HCT116 (cell line): ENCODE results near the gene ANKRD39. TPM values are rescaled to one million over a fixed set of nuclear protein-coding genes. Genes with fewer than 3 reads are reported as not detected.

Experiments used
- ATAC-seq: fragments of 200-7000 bp; cut with Tn5 transposase; 2 replicates; pipeline ENCODE4 v1.9.1; 2020; ENCODE audit warnings: mild to moderate bottlenecking, moderate library complexity
- BruUV-seq: library from RNA; stranded (reverse); fragments of 400-500 nt; replicated peaks from 2 replicates; lab custom pipeline; 2021; lab: Mats Ljungman, UMichigan
- CTCF ChIA-PET: fragments of 300-600 bp; sonication (Branson Sonifier 250); formaldehyde crosslinking; loops from one replicate; lab custom pipeline; 2021; ENCODE audit warnings: antibody characterized with exemption; lab: Charles Lee
- POLR2A ChIA-PET: fragments of 300-600, 350-600 bp; sonication (Branson Sonifier 250); formaldehyde crosslinking; loops from one replicate; lab custom pipeline; 2021; ENCODE audit warnings: antibody characterized with exemption; lab: Charles Lee
- RAD21 ChIA-PET, 2 experiments: fragments of 300-600 bp; sonication (Branson Sonifier 250); formaldehyde crosslinking; loops; one replicate each; lab custom pipeline; 2023; ENCODE audit warnings: low total read pairs in 2 of 2; ENCODE audit not compliant: uncharacterized antibody in 2 of 2, unreplicated experiment in 2 of 2, low non-redundant PET in 1 of 2; lab: Charles Lee
- DNase-seq: peaks from one replicate; pipeline ENCODE4 v3.0.0-alpha.2; 2010; ENCODE audit warnings: low read depth, low spot score
- H2AFZ ChIP-seq: fragments of 200-600 bp; shearing (Covaris generic), sonication (generic); 2 replicates; pipeline ENCODE4 v1.6.1; 2017; ENCODE audit warnings: low read depth, mixed run types, mixed read lengths, antibody characterized with exemption, low read length; ENCODE audit not compliant: poor library complexity, severe bottlenecking
- H3K27ac ChIP-seq: 2 replicates; pipeline ENCODE4 v1.5.1; 2012; ENCODE audit warnings: low read depth, low read length
- H3K27me3 ChIP-seq: fragments of 200-600 bp; sonication (generic); 2 replicates; pipeline ENCODE4 v1.6.1; 2016; ENCODE audit warnings: mixed run types, low read length, mixed read lengths; ENCODE audit not compliant: insufficient read depth
- H3K36me3 ChIP-seq, 2 experiments: fragments of 200-500 bp in 1 of 2; fragments of 200-600 bp in 1 of 2; sonication (Bioruptor generic) in 1 of 2; sonication (generic) in 1 of 2; 2 replicates each; pipeline versions ENCODE4 v1.5.1 to v1.6.1; 2014 to 2016; ENCODE audit warnings: low read length in 2 of 2, inconsistent platforms in 1 of 2, mixed read lengths in 1 of 2, mixed run types in 1 of 2; ENCODE audit not compliant: insufficient read depth in 2 of 2, control insufficient read depth in 1 of 2
- H3K4me1 ChIP-seq, 2 experiments: fragments of 200-600 bp in 1 of 2; sonication (generic) in 1 of 2; 2 replicates each; pipeline versions ENCODE4 v1.5.1 to v1.6.1; 2012 to 2017; ENCODE audit warnings: low read length in 2 of 2, inconsistent platforms in 1 of 2, mild to moderate bottlenecking in 1 of 2, mixed read lengths in 1 of 2, mixed run types in 1 of 2, moderate library complexity in 1 of 2; ENCODE audit not compliant: insufficient read depth in 2 of 2, control insufficient read depth in 1 of 2
- H3K4me2 ChIP-seq: fragments of 200-600 bp; sonication (generic); 2 replicates; pipeline ENCODE4 v1.6.1; 2017; ENCODE audit warnings: mixed run types, low read length, mixed read lengths
- H3K4me3 ChIP-seq, 2 experiments: fragments of 200-600 bp in 1 of 2; sonication (generic) in 1 of 2; replicated peaks in 1 of 2; 2 replicates each; pipeline ENCODE4 v1.5.1; 2011 to 2016; ENCODE audit warnings: low read length in 2 of 2, control low read depth in 1 of 2, low read depth in 1 of 2, mild to moderate bottlenecking in 1 of 2, mixed read lengths in 1 of 2, mixed run types in 1 of 2
- H3K79me2 ChIP-seq: fragments of 200-600 bp; sonication (generic); 2 replicates; pipeline ENCODE4 v1.6.1; 2017; ENCODE audit warnings: mild to moderate bottlenecking, mixed run types, low read length, moderate library complexity, mixed read lengths; ENCODE audit not compliant: insufficient read depth
- H3K9ac ChIP-seq: fragments of 200-600 bp; sonication (generic); 2 replicates; pipeline ENCODE4 v1.6.1; 2016; ENCODE audit warnings: low read length, mixed read lengths
- H3K9me2 ChIP-seq: fragments of 200-600 bp; sonication (generic), shearing (Covaris generic); 2 replicates; pipeline ENCODE4 v1.6.1; 2017; ENCODE audit warnings: mixed run types, mild to moderate bottlenecking, moderate library complexity; ENCODE audit not compliant: insufficient read depth
- H3K9me3 ChIP-seq, 2 experiments: fragments of 200-500 bp in 1 of 2; fragments of 200-600 bp in 1 of 2; sonication (Bioruptor generic) in 1 of 2; sonication (generic) in 1 of 2; 2 replicates each; pipeline ENCODE4 v1.6.1; 2014 to 2017; ENCODE audit warnings: low read length in 2 of 2, mixed read lengths in 2 of 2, inconsistent platforms in 1 of 2, low read depth in 1 of 2, mild to moderate bottlenecking in 1 of 2, mixed run types in 1 of 2, moderate library complexity in 1 of 2; ENCODE audit not compliant: control insufficient read depth in 1 of 2, insufficient read depth in 1 of 2
- H4K20me1 ChIP-seq: fragments of 200-600 bp; sonication (generic), shearing (Covaris generic); 2 replicates; pipeline ENCODE4 v1.6.1; 2017; ENCODE audit warnings: mixed run types, mild to moderate bottlenecking, moderate library complexity; ENCODE audit not compliant: insufficient read depth
- ATF3 ChIP-seq: IDR thresholded peaks from 2 replicates; pipeline ENCODE4 v1.6.1; 2012
- CBX3 ChIP-seq: IDR thresholded peaks from 2 replicates; pipeline ENCODE4 v1.6.1; 2012; ENCODE audit warnings: low read depth
- CEBPB ChIP-seq: IDR thresholded peaks from 2 replicates; pipeline ENCODE4 v1.6.1; 2012; ENCODE audit warnings: low read depth
- CTCF ChIP-seq, 3 experiments: fragments of 200-600 bp in 1 of 3; sonication (generic) in 1 of 3; IDR thresholded peaks in 2 of 3; conservative IDR thresholded peaks in 1 of 3; 2 replicates each; pipeline ENCODE4 v1.5.1; 2012 to 2017; ENCODE audit warnings: low read depth in 2 of 3, low read length in 2 of 3, antibody characterized with exemption in 1 of 3, borderline replicate concordance in 1 of 3, control low read depth in 1 of 3, mild to moderate bottlenecking in 1 of 3, mixed read lengths in 1 of 3, mixed run types in 1 of 3, moderate library complexity in 1 of 3; ENCODE audit not compliant: insufficient read depth in 1 of 3
- ELF1 ChIP-seq: IDR thresholded peaks from 2 replicates; pipeline ENCODE4 v1.6.1; 2012; ENCODE audit warnings: low read depth, borderline replicate concordance
- EZH2 ChIP-seq: fragments of 200-600 bp; sonication (generic); IDR thresholded peaks from 2 replicates; pipeline ENCODE4 v1.6.1; 2017; ENCODE audit warnings: antibody characterized with exemption, mixed run types
- EZH2phosphoT487 ChIP-seq: fragments of 200-600 bp; IDR thresholded peaks from 2 replicates; pipeline ENCODE4 v1.6.1; 2018; ENCODE audit warnings: antibody characterized with exemption, borderline replicate concordance
- JUND ChIP-seq: IDR thresholded peaks from 2 replicates; pipeline ENCODE4 v1.6.1; 2012
- MAX ChIP-seq: IDR thresholded peaks from 2 replicates; pipeline ENCODE4 v1.6.1; 2012
- POLR2A ChIP-seq: IDR thresholded peaks from 2 replicates; pipeline ENCODE4 v1.7.0; 2011; ENCODE audit warnings: borderline replicate concordance; ENCODE audit not compliant: insufficient read depth, insufficient read length; ENCODE audit errors: extremely low read depth
- POLR2AphosphoS5 ChIP-seq: IDR thresholded peaks from 2 replicates; pipeline ENCODE4 v1.6.1; 2011; ENCODE audit warnings: mild to moderate bottlenecking, low read depth, low read length, moderate library complexity
- RAD21 ChIP-seq: IDR thresholded peaks from 2 replicates; pipeline ENCODE4 v1.6.1; 2012; ENCODE audit warnings: low read depth, mild to moderate bottlenecking
- REST ChIP-seq: IDR thresholded peaks from 2 replicates; pipeline ENCODE4 v1.6.1; 2012; ENCODE audit warnings: low read depth
- SIN3A ChIP-seq: IDR thresholded peaks from 2 replicates; pipeline ENCODE4 v1.6.1; 2012; ENCODE audit warnings: low read depth
- SP1 ChIP-seq: IDR thresholded peaks from 2 replicates; pipeline ENCODE4 v1.6.1; 2012; ENCODE audit warnings: low read depth
- SRF ChIP-seq: IDR thresholded peaks from 2 replicates; pipeline ENCODE4 v1.6.1; 2012; ENCODE audit warnings: low read depth
- TCF7L2 ChIP-seq: IDR thresholded peaks from 2 replicates; pipeline ENCODE4 v1.7.0; 2011; ENCODE audit warnings: borderline replicate concordance, inconsistent platforms; ENCODE audit not compliant: insufficient read depth, insufficient read length; ENCODE audit errors: extremely low read depth
- YY1 ChIP-seq: IDR thresholded peaks from 2 replicates; pipeline ENCODE4 v1.6.1; 2011; ENCODE audit warnings: low read length, low read depth, moderate library complexity, mild to moderate bottlenecking; ENCODE audit not compliant: insufficient replicate concordance; ENCODE audit errors: extremely low read depth
- ZFX ChIP-seq: fragments of 450-650 bp; IDR thresholded peaks from 2 replicates; pipeline ENCODE4 v1.6.1; 2017
- ZNF274 ChIP-seq: fragments of 200-500 bp; sonication (Bioruptor generic); IDR thresholded peaks from 2 replicates; pipeline ENCODE4 v1.6.1; 2014; ENCODE audit warnings: mild to moderate bottlenecking, low read depth, low read length, inconsistent platforms
- intact Hi-C: fragments of 100-400 bp; cut with micrococcal nuclease; formaldehyde crosslinking; loops from 2 replicates; pipeline ENCODE4 v1.10.0; 2022
- total RNA-seq: library from RNA; stranded (reverse); gene quantifications from one replicate; pipeline ENCODE4 v1.2.1, GENCODE V29; 2021; ENCODE audit not compliant: unreplicated experiment

ANKRD39 gene
- total RNA-seq, 1 experiment from 2014 or later: 24.2 TPM

- TF ChIP-seq ATF3 (no peak), POLR2AphosphoS5 (no peak)
These were observed 36.6 kb downstream of the ANKRD39 start (continued) for GRCh38 chr2:96821113-96821675.

GRCh38 chr2:96819876-96820511, 37.8 kb downstream of the ANKRD39 start:
- no TSS peak for BruUV-seq
- H3K27me3 ChIP-seq: no peaks in the 10 kb centered on the region
- H3K79me2 ChIP-seq: peaks cover 70% of the 10 kb centered on the region
- CTCF ChIA-PET: no interaction called here
- no peaks in the 10 kb centered on the region for H4K20me1 ChIP-seq
- H2AFZ ChIP-seq: no peak overlapping the region
- H3K9ac ChIP-seq: no peak overlapping the region
- no peak for DNase-seq
- no peaks in the 10 kb centered on the region for H3K9me2 ChIP-seq
- no peak for ATAC-seq
- peaks cover 11 to 20% of the 10 kb centered on the region in 2 experiments for H3K4me1 ChIP-seq
- intact Hi-C loops: no loop called here
- H3K9me3 ChIP-seq: no peaks in the 10 kb centered on the region
- RAD21 ChIA-PET: no interaction called here
- H3K4me2 ChIP-seq: no peak overlapping the region
- H3K36me3 ChIP-seq: peaks cover 3 to 9% of the 10 kb centered on the region in 2 experiments; a peak in 2 of 4 replicates
- POLR2A ChIA-PET: no interaction called here
- H3K27ac ChIP-seq: no peak overlapping the region
- H3K4me3 ChIP-seq: no peak overlapping the region
- TF ChIP-seq SRF: no peak
- TF ChIP-seq ELF1: no peak
- TF ChIP-seq POLR2A: no peak
- TF ChIP-seq YY1: no peak
- TF ChIP-seq CEBPB: no peak
- TF ChIP-seq EZH2phosphoT487: no peak
- no peak for TF ChIP-seq SIN3A
- TF ChIP-seq JUND: no peak
- TF ChIP-seq REST: no peak
- TF ChIP-seq MAX: no peak
- no peak for TF ChIP-seq ZFX
- no peak for TF ChIP-seq SP1
- no peak for TF ChIP-seq TCF7L2
- no peak for TF ChIP-seq RAD21
- TF ChIP-seq ZNF274: no peak
- no peak for TF ChIP-seq CBX3
- no peak for TF ChIP-seq POLR2AphosphoS5
- TF ChIP-seq CTCF (IDR thresholded peaks at IDR 0.05 in 2 of 3, conservative IDR thresholded peaks at IDR 0.05 in 1 of 3; ENCODE audit: borderline replicate concordance in 1 of 3, insufficient read depth in 1 of 3, low read depth in 2 of 3, low read length in 2 of 3): no peak
- TF ChIP-seq EZH2: no peak
